ENCODE measurements around the gene IGFBP6. TPM values are rescaled to one million over a fixed set of nuclear protein-coding genes. Genes with fewer than 3 reads are reported as not detected.

Gene IGFBP6
- total RNA-seq, 1 experiment from 2014 or later = 6.4 TPM

- H3K4me1 Mint-ChIP-seq = 0 out of 2 replicates have a peak, but pooled peaks cover 2% of the 10 kb centered on the region
- ATAC-seq (no peak), DNase-seq (ENCODE audit: low spot score) (no peak)
- ChIA-PET POLR2A (no interaction called here), CTCF (interaction anchor here (0.6 to 2.3 kb wide), 14 partner anchors 17 to 205 kb away, joined by 3 to 24 read pairs (median 4); partner anchors contain the start of genes AAAS, ESPL1 and SPRYD3)
- TF ChIP-seq JUN (CRISPR knock-in tag; IDR thresholded peaks at IDR 0.05) (no peak), KAT7 (CRISPR knock-in tag; IDR thresholded peaks at IDR 0.05; ENCODE audit: borderline replicate concordance) (no peak), GTF2I (CRISPR knock-in tag; conservative IDR thresholded peaks at IDR 0.05) (peak; percentile 75), ZNF532 (CRISPR knock-in tag; IDR thresholded peaks at IDR 0.05; ENCODE audit: borderline replicate concordance) (no peak), CREB1 (CRISPR knock-in tag; IDR thresholded peaks at IDR 0.05) (no peak), ZNF232 (CRISPR knock-in tag; IDR thresholded peaks at IDR 0.05) (no peak)
- TF ChIP-seq, protein P1, sequence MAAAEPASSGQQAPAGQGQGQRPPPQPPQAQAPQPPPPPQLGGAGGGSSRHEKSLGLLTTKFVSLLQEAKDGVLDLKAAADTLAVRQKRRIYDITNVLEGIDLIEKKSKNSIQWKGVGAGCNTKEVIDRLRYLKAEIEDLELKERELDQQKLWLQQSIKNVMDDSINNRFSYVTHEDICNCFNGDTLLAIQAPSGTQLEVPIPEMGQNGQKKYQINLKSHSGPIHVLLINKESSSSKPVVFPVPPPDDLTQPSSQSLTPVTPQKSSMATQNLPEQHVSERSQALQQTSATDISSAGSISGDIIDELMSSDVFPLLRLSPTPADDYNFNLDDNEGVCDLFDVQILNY (CRISPR knock-in tag; IDR thresholded peaks at IDR 0.05) = no peak
- no peak overlapping the region for H3K27ac Mint-ChIP-seq
- H3K4me3 Mint-ChIP-seq = no peak overlapping the region
- H3K27me3 Mint-ChIP-seq (ENCODE audit: low read depth) = peaks cover 30% of the 10 kb centered on the region
- no peaks in the 10 kb centered on the region for H3K9me3 Mint-ChIP-seq
- no peaks in the 10 kb centered on the region for H3K36me3 Mint-ChIP-seq
These were observed 18.6 kb downstream of the IGFBP6 start for GRCh38 chr12:53115891-53116648.

DNA sequence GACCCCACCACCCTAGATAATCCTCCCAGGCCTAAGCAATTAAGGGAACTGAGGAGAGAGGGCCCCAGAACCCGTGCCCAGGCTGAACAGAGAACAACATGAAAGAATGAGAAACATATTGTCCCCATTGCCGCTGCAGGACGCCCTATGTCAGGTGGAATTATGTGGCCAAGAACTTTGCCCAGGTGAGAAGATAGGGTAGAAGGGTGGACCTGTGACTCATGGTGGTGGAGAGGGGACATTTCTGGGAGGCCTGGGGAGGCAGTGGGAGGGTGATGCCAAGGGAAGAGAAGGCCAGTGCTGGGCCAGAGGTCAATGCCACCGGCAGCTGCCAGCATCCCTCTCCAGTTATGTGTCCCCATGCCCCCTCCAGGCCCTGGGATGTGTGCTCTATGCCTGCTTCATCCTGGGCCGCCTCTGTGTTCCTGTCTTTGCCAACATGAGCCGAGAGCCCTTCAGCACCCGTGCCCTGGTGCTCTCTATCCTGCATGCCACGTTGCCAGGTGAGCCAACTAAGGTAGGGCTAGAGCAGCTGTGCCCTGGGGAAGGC is 21.4 kb downstream of the IGFBP6 start:
- H3K4me1 Mint-ChIP-seq = 0 out of 2 replicates have a peak, but pooled peaks cover 2% of the 10 kb centered on the region
- ATAC-seq (no peak), DNase-seq (ENCODE audit: low spot score) (no peak)
- H3K4me3 Mint-ChIP-seq = no peak overlapping the region
- no peak overlapping the region for H3K27ac Mint-ChIP-seq
- CTCF ChIA-PET = no interaction called here
- peaks cover 33% of the 10 kb centered on the region for H3K27me3 Mint-ChIP-seq (ENCODE audit: low read depth)
- peaks cover 4% of the 10 kb centered on the region for H3K9me3 Mint-ChIP-seq
- 0 out of 2 replicates have a peak, but pooled peaks cover 2% of the 10 kb centered on the region for H3K36me3 Mint-ChIP-seq
- POLR2A ChIA-PET = no interaction called here
- no peak for TF ChIP-seq RELA (CRISPR knock-in tag; IDR thresholded peaks at IDR 0.05; ENCODE audit: borderline replicate concordance)
- no peak for TF ChIP-seq NR1H2 (CRISPR knock-in tag; IDR thresholded peaks at IDR 0.05)
- no peak for TF ChIP-seq NR2C2 (CRISPR knock-in tag; IDR thresholded peaks at IDR 0.05)
- no peak for TF ChIP-seq NFYB (CRISPR knock-in tag; conservative IDR thresholded peaks at IDR 0.05; ENCODE audit: low read depth)
- TF ChIP-seq TCF7 (CRISPR knock-in tag; IDR thresholded peaks at IDR 0.05; ENCODE audit: low read depth) = no peak
- no peak for TF ChIP-seq CREM (CRISPR knock-in tag; IDR thresholded peaks at IDR 0.05)
- no peak for TF ChIP-seq FOXP1 (CRISPR knock-in tag; IDR thresholded peaks at IDR 0.05; ENCODE audit: borderline replicate concordance)
- TF ChIP-seq HMGXB4 (CRISPR knock-in tag; IDR thresholded peaks at IDR 0.05) = no peak
- no peak for TF ChIP-seq HMGA2 (CRISPR knock-in tag; IDR thresholded peaks at IDR 0.05)
- TF ChIP-seq, protein P2, sequence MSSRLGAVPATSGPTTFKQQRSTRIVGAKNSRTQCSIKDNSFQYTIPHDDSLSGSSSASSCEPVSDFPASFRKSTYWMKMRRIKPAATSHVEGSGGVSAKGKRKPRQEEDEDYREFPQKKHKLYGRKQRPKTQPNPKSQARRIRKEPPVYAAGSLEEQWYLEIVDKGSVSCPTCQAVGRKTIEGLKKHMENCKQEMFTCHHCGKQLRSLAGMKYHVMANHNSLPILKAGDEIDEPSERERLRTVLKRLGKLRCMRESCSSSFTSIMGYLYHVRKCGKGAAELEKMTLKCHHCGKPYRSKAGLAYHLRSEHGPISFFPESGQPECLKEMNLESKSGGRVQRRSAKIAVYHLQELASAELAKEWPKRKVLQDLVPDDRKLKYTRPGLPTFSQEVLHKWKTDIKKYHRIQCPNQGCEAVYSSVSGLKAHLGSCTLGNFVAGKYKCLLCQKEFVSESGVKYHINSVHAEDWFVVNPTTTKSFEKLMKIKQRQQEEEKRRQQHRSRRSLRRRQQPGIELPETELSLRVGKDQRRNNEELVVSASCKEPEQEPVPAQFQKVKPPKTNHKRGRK (CRISPR knock-in tag; IDR thresholded peaks at IDR 0.05; ENCODE audit: borderline replicate concordance) = no peak
- no peak for TF ChIP-seq GRHL2 (CRISPR knock-in tag; IDR thresholded peaks at IDR 0.05; ENCODE audit: insufficient replicate concordance, severe bottlenecking)
- TF ChIP-seq ZNF121 (CRISPR knock-in tag; IDR thresholded peaks at IDR 0.05) = no peak
- no peak for TF ChIP-seq ATF6 (CRISPR knock-in tag; IDR thresholded peaks at IDR 0.05)
- TF ChIP-seq, protein P3, sequence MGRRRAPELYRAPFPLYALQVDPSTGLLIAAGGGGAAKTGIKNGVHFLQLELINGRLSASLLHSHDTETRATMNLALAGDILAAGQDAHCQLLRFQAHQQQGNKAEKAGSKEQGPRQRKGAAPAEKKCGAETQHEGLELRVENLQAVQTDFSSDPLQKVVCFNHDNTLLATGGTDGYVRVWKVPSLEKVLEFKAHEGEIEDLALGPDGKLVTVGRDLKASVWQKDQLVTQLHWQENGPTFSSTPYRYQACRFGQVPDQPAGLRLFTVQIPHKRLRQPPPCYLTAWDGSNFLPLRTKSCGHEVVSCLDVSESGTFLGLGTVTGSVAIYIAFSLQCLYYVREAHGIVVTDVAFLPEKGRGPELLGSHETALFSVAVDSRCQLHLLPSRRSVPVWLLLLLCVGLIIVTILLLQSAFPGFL (CRISPR knock-in tag; IDR thresholded peaks at IDR 0.05; ENCODE audit: borderline replicate concordance) = no peak
- TF ChIP-seq ETV6 (CRISPR knock-in tag; IDR thresholded peaks at IDR 0.05) = no peak

All from WTC11 (cell line).